ENCODE measurements around the gene BDH1.
A peak's percentile ranks its signal among the peaks of the same experiment; 100 is the strongest.
"Not testable (repeated sequence)": the region's sequence is repeated elsewhere in the genome, so short reads cannot be mapped to it uniquely, and the experiment has no call there.

BDH1 gene

DNA sequence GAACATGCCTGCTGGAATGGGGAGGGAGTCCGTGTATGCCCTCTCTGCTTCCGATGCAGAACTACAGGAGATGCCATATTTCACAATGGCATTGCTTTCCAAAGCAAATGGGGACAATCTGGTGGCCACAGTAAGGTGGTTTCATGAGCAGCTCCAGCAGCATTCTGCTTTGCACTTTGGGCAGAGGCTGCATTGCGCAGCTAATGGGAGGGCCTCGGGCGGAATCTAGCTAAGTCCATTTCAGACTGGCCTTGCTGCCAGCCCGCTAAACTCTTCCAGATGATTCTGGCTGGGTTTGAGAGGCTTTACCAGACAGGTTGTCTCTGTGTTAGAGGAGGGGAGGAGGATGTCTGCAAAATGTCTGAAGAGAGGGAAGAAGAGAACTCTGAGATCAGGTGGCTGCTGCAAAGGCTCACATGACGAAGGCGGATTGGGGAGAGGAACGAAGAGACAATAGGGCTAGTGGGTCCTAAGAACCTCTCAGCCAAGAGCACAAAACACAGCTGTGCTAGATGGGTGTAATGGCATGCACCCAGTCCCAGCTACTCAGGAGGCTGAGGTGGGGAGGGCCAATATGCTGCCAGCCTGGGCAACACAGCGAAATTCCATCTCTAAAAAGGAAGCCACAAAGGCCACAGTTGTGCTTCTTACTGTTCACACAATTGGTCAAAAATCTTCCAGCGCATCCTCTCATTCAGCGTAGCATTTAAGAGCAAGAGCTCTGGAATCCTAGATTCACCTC lies 63.7 kb downstream of the BDH1 start:
- DNase-seq = no peak
- TF ChIP-seq GATA1 (IDR thresholded peaks at IDR 0.05; ENCODE audit: low read depth, low read length) = no peak
- TF ChIP-seq POLR2A (IDR thresholded peaks at IDR 0.05; ENCODE audit: low read length) = no peak

DNA sequence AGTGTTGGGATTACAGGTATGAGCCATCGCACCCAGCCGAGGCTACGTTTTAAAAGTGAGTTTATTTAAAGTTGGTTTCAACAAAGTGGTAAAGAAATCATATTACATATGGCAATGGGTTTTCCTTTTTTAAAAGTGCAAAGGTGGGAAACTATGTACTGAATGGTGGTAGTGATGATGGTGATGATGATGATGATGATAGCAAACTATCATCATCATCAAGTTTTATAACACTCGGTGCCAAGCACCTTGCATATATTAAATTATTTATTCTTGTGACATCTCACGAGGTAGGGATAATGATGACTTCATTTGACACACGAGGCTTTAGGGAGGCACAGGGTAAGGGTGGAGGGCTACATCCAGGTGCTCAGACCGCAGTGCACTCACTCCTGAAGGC lies 64.3 kb downstream of the BDH1 start:
- TF ChIP-seq GATA1 (IDR thresholded peaks at IDR 0.05; ENCODE audit: low read depth, low read length) (no peak), POLR2A (IDR thresholded peaks at IDR 0.05; ENCODE audit: low read length) (no peak)
- DNase-seq = no peak

DNA sequence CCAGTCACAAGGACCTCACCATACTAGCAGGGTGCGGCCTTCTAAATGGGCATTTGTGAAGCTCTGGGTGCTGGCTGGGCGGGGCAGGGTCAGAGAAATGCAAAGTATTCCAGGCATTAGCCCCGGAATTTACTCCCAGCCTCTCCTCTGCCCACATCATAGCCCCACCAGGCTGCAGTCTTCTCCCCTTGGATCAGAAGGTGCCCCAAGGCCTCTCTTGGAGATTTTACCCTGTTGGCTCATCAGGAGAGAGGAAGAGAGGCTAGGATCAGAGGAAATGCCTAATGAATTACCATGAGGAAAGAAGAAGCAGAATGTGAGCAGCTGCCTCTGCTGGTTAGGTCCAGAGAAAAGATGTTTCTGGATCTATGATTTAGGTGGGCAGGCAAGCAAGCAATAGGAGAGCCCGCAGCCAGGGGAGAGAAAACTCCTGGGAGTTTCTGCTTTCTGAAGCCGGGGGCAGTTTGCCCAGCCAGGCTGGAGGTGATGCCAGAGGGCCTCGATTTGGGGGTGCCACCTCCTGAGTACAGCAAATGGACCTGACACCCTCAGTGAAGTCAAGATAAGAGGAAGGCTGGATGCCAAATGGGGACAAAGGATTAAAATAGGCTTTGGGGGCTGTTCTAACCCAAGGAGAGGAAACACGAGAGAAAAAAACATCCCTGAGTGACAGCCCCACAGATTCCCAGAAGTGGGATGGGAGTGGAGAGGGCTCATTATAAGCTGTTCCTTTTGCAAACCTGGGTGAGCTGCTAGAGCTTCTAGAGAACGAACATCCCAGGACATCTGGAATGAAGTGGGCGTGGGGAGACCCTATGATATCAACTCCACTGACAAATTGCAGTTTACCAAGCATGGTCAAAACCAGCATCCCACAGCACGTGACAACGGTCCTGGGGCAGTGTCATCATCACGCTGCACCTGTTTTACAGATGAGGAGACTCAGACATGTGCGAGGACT lies 65.4 kb downstream of the BDH1 start:
- no peak for TF ChIP-seq GATA1 (IDR thresholded peaks at IDR 0.05; ENCODE audit: low read depth, low read length)
- TF ChIP-seq POLR2A (IDR thresholded peaks at IDR 0.05; ENCODE audit: low read length) = no peak
- no peak for DNase-seq

DNA sequence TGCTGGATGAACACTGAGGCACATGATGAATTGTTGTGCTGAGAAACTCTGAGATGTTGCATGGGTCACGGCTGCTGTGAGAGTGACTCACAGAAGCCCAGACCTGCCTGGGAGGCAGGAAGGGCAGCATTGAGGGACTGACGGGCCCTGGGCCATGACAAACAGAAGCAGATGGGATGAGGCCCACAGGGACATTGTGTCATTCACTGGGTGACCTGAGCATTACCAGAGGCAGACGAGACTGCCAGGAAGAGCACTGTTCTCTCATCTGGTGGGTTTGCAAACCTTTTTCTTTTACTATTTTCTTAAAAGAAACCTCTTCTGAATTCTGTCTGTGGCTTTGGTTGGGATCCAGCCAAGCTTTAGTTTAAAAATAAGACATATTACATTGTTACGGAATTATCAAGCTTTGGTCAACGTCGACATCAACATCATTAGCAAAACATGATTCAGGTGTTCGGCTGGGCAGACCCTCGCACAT lies 67.8 kb downstream of the BDH1 start:
- TF ChIP-seq GATA1 (IDR thresholded peaks at IDR 0.05; ENCODE audit: low read depth, low read length) = no peak
- TF ChIP-seq POLR2A (IDR thresholded peaks at IDR 0.05; ENCODE audit: low read length) = no peak
- no peak for DNase-seq

DNA sequence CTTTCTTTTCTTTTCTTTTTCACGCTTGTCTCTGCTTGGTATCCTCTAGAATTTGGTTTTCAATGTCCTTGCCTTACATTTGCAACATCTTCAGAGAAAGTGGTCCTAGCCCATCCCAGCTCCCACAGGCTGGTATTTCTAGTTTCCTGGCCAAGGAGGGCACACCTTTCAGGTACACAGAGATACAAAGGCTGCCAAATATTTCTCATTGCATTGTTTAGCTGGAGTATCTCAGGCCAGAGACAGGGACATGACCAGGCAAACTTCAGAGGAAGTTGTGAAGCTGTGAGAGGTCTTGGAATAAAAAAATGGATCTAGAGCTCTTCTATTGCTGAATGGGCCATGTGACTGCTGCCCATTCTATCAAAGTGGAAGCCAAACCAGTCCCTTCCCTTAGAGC lies 68.9 kb downstream of the BDH1 start:
- TF ChIP-seq GATA1 (IDR thresholded peaks at IDR 0.05; ENCODE audit: low read depth, low read length) = no peak
- no peak for TF ChIP-seq POLR2A (IDR thresholded peaks at IDR 0.05; ENCODE audit: low read length)
- DNase-seq = no peak

DNA sequence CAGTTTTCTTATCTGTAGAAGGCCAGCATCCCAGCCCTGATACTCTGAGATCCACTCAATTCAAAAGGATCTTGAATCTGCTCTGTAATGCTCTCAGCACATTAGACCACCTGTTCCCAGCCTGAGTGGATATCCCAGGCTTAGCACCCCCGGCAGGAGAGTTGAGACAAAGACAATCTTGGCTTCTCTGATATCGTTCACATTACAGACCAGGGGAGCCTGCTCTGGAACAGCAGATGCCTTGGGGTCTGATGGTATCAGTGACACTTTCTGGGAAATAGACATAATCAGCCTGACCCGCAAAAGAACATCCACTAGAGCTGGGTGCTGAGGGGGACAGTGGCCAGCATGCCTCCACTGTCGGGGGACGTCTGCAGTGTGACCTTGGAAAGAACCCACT lies 70.6 kb downstream of the BDH1 start:
- TF ChIP-seq POLR2A (IDR thresholded peaks at IDR 0.05; ENCODE audit: low read length) (no peak), GATA1 (IDR thresholded peaks at IDR 0.05; ENCODE audit: low read depth, low read length) (no peak)
- peak in 1 of 2 experiments; percentile 14 for DNase-seq

DNA sequence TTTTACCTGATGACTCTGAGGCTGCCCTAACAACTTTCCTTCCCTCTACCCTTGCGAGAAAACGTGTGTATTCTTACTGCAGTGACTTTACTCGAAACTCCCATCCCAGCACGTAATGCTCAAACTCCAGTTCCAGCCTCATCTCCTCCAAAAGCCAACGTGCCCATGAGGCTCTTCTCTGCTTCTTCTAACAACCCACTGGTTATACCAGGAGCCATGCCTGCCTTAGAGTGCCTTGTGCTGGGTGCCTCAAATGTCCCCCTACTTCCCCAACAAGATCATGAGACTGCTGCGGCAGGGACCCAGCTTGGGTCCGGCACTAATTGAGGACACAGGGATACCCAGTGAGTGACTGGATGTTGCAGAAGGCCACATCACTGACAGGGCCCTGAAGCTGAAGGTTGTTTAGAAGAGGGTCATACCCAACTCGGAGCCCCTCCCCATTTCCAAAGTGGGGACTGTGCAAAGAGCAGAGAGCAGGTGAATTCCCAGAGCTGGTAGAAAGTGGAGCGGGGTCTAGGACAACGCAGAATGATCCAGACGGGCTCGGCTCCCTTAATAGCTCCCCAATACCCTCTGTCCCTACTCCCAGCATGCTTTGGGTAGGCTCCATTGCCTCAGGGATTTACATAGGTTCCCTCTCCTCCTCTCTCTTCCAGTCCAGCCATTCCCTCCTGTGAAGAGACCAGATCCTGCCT lies 71.4 kb downstream of the BDH1 start:
- DNase-seq = no peak
- TF ChIP-seq POLR2A (IDR thresholded peaks at IDR 0.05; ENCODE audit: low read length) (no peak), GATA1 (IDR thresholded peaks at IDR 0.05; ENCODE audit: low read depth, low read length) (no peak)

DNA sequence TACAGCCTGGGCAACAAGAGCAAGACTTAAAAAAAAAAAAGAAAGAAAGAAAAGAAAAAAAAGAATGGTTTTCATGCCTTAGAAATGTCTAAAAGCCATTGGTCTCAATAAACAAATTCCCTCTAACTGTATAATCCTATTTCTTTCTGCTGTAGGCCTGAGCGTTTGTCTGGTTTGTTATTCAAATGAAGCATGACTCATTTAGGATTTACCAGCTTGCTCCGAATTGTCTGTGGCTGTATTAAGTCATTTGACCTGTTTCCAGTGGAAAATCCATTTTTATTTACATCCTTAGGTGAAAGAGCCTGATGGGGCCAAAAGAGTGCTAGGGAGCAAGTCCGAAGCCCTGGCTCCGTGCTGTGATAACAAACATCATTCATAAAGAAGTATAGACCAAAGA lies 73.8 kb downstream of the BDH1 start:
- DNase-seq = no peak
- TF ChIP-seq GATA1 (IDR thresholded peaks at IDR 0.05; ENCODE audit: low read depth, low read length) (no peak), POLR2A (IDR thresholded peaks at IDR 0.05; ENCODE audit: low read length) (no peak)

DNA sequence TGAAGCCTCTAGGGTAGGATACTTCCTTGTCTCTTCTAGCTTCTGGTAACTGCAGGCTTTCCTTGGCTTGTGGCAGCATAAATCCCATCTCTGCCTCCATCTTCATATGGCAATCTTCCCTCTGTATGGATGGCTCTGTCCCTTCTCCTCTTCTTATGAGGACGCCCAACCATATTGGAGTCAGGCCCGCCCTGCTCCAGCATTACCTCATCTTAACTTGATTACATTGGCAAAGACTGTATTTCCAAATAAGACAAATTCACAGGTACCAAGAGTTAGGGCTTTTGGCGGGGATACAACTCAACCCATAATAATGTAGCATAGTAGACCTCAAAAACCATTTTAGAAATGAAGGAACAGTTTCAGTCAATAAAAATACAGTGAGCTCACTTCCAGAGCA lies 75.4 kb downstream of the BDH1 start:
- DNase-seq = no peak
- TF ChIP-seq GATA1 (IDR thresholded peaks at IDR 0.05; ENCODE audit: low read depth, low read length) = no peak
- no peak for TF ChIP-seq POLR2A (IDR thresholded peaks at IDR 0.05; ENCODE audit: low read length)

DNA sequence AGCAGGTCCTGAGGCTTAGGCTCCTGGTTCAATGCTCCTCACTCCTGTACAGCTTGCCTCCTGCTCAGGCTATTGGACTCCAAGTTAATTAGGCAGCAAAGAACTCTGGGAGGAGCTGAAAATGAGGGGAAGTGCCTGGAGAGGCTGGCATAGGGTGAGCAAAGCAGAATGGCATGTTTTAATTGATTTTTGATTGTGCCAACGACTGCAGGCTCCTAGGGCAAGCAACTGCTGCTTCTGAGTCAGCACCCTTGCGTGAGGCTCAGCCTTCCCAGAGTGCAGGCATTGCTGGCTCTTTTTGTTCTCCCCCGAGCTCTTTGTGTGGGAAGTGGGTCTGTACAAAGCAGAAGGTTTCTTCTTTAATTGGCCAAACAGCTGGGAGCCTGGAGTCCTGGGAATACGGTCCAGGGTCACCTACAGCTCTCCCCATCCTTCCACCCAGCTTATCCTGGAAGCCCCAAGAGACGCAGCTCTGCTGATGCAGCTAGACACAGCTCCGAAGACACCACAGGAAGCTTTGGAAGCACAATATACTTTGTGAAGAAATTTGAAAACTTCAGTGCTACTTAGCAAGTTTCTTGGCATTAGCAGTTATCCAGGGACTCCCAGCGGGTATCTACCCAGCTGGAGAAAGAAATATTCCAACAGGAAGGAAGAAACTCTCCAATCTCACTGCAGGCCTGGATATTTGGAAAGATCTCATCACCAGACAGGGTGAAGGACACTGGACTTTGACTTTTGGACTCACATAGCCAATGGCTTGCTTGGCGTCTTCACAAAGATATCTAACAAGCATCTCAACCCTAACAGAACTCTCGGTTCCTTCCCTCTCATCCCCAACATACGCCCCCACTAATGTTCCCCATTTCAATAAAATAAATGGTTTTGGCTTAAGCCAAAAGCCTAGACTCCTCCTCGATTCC lies 76.8 kb downstream of the BDH1 start:
- TF ChIP-seq POLR2A (IDR thresholded peaks at IDR 0.05; ENCODE audit: low read length) (no peak), GATA1 (IDR thresholded peaks at IDR 0.05; ENCODE audit: low read depth, low read length) (no peak)
- DNase-seq = no peak

DNA sequence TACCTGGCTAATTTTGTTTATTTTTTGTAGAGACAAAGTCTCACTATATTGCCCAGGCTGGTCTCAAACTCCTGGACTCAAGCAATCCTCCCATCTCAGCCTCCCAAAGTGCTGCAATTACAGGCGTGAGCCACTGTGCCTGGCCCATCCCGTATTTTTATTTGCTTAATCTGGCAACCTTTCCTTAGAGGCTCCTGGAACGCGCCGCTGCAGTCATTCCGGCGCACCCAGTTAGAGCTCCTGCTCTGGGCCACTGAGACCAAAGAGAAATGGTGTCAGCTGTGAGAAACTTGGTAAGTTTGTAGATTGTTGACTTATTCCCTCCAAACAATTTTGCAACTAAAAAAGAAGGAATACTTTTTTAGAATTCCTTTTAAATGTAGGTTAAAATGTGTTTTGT lies 78.0 kb downstream of the BDH1 start:
- not testable (repeated sequence) for DNase-seq

DNA sequence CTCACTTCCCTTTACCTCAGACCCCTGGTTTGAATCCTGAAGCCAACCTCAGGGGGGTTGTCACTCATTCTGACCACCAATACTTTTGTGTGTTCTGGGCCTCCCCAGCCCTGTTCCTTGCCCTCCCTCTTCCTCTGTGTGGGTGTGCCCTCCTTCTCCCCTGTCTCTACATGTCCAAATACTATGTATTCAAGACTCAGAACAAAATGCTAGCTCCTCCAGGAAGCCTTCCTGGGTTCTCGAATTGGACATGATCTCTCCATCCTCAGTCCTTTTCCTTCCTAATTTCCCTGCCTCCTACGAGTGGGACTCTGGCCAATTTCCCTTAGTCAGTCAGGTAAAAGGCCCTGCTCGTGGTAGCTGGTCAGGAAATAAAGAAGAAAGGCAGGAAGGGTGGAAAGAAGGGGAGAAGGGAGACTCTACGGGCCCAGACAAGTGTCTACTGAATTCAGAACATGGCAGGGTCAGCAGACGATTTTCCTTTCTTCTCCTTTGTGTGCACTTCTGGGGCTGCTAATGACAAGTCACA lies 79.7 kb downstream of the BDH1 start:
- DNase-seq = no peak
- no peak for TF ChIP-seq GATA1 (IDR thresholded peaks at IDR 0.05; ENCODE audit: low read depth, low read length)
- TF ChIP-seq POLR2A (IDR thresholded peaks at IDR 0.05; ENCODE audit: low read length) = no peak

DNA sequence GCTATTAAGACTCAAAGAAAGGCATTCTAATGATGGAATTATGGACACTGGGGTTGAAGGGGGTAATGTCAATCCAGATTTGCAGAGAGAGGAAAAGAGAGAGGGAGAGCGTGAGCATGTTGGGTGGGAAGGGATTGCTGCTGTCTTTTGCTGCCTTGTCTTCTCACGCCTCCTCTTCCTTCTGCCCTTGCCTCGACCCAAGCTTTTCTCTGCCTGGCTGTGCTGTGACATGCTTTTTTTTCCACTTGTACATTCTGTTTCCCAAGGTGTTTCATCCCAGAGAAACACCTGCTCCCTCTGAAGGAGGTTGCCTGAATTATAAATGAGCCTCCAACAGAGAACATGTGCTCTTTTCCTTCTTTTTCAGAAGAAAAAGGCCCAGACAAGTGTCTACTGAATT lies 80.3 kb downstream of the BDH1 start:
- no peak for DNase-seq
- TF ChIP-seq GATA1 (IDR thresholded peaks at IDR 0.05; ENCODE audit: low read depth, low read length) (no peak), POLR2A (IDR thresholded peaks at IDR 0.05; ENCODE audit: low read length) (no peak)
